A549 (cell line): Measurements from ENCODE around the gene XYLT1. TPM values are rescaled to one million over a fixed set of nuclear protein-coding genes. Genes with fewer than 3 reads are reported as not detected.

Experiments
- ATAC-seq, 2 experiments: fragments of 200-7000 bp in 1 of 2; fragments of >200 bp in 1 of 2; cut with Nextera tagmentation in 1 of 2; cut with Tn5 transposase in 1 of 2; 3 replicates each; pipeline versions ENCODE4 v1.8.0 to v1.9.1; 2018 to 2020; ENCODE audit warnings: mild to moderate bottlenecking in 1 of 2, moderate library complexity in 1 of 2
- CTCF ChIA-PET: fragments of 300-600 bp; sonication (Branson Sonifier 250); formaldehyde crosslinking; extraction: SDS; loops from one replicate; lab custom pipeline; 2021; ENCODE audit warnings: antibody characterized with exemption, inconsistent platforms; lab: Yijun Ruan, JAX
- POLR2A ChIA-PET: fragments of 350-600 bp; formaldehyde crosslinking; extraction: SDS; loops from one replicate; lab custom pipeline; 2021; ENCODE audit warnings: antibody characterized with exemption, inconsistent platforms; lab: Yijun Ruan, JAX
- DNase-seq, 2 experiments: peaks; one replicate each; pipeline versions ENCODE4 v3.0.0 to v3.0.0-alpha.2; 2011 to 2016; ENCODE audit warnings: low read depth in 1 of 2, low spot score in 1 of 2
- FAIRE-seq: peaks from 2 replicates; lab custom pipeline; 2011; peaks lifted over from hg19 to GRCh38; lab: Jason Lieb, UNC
- H3K27ac ChIP-seq, 2 experiments: fragments of >200 bp; sonication (Bioruptor Twin); formaldehyde crosslinking; 3 replicates each; pipeline ENCODE4 v1.5.1; 2016 to 2017
- H3K4me1 ChIP-seq: fragments of >200 bp; sonication (Bioruptor Twin); formaldehyde crosslinking; 3 replicates; pipeline ENCODE4 v1.6.1; 2016
- H3K4me2 ChIP-seq: fragments of >200 bp; sonication (Bioruptor Twin); formaldehyde crosslinking; 3 replicates; pipeline ENCODE4 v1.6.1; 2016
- H3K4me3 ChIP-seq: fragments of >200 bp; sonication (Bioruptor Twin); formaldehyde crosslinking; 3 replicates; pipeline ENCODE4 v1.5.1; 2016
- H3K9me3 ChIP-seq: fragments of >200 bp; sonication (Bioruptor Twin); formaldehyde crosslinking; 3 replicates; pipeline ENCODE4 v1.6.1; 2016
- CBX2 ChIP-seq: fragments of 200-600 bp; sonication (generic); IDR thresholded peaks from 2 replicates; pipeline ENCODE4 v1.6.1; 2016; ENCODE audit warnings: low read depth, mild to moderate bottlenecking, borderline replicate concordance
- CEBPB ChIP-seq, 2 experiments: fragments of >200 bp in 1 of 2; sonication (Bioruptor Twin) in 1 of 2; formaldehyde crosslinking in 1 of 2; IDR thresholded peaks; 2 replicates each; pipeline ENCODE4 v1.6.1; 2012 to 2016
- CHD2 ChIP-seq: fragments of 150-350 bp; IDR thresholded peaks from 2 replicates; pipeline ENCODE4 v1.6.1; 2014; ENCODE audit warnings: low read length; ENCODE audit not compliant: partially characterized antibody
- EHMT2 ChIP-seq: fragments of 200-600 bp; sonication (generic); IDR thresholded peaks from 2 replicates; pipeline ENCODE4 v1.6.1; 2016; ENCODE audit warnings: antibody characterized with exemption, low read depth, mild to moderate bottlenecking, moderate library complexity
- FOSL2 ChIP-seq, 2 experiments: fragments of 450-650 bp in 1 of 2; fragments of >200 bp in 1 of 2; sonication (Bioruptor Twin) in 1 of 2; formaldehyde crosslinking; IDR thresholded peaks; 2 replicates each; pipeline versions ENCODE4 v1.5.0 to v1.6.1; 2016 to 2020; ENCODE audit warnings: mild to moderate bottlenecking in 1 of 2, moderate library complexity in 1 of 2
- GATA3 ChIP-seq: IDR thresholded peaks from 2 replicates; pipeline ENCODE4 v1.6.1; 2012; ENCODE audit warnings: borderline replicate concordance
- HDAC2 ChIP-seq: fragments of 200-600 bp; sonication (generic); IDR thresholded peaks from 2 replicates; pipeline ENCODE4 v1.6.1; 2016
- HEYL ChIP-seq: fragments of 250-450 bp; sonication (Bioruptor Pico); IDR thresholded peaks from 2 replicates; pipeline ENCODE4 v1.8.0; 2021; ENCODE audit warnings: mild to moderate bottlenecking, moderate library complexity
- HOXB13 ChIP-seq: fragments of 250-450 bp; sonication (Bioruptor Pico); IDR thresholded peaks from 2 replicates; pipeline ENCODE4 v1.5.0; 2020; ENCODE audit warnings: low read depth, mild to moderate bottlenecking, moderate library complexity
- JUN ChIP-seq, 2 experiments: fragments of >200 bp; sonication (Bioruptor Twin); formaldehyde crosslinking; IDR thresholded peaks; 2 replicates in 1 of 2; 3 replicates in 1 of 2; pipeline ENCODE4 v1.6.1; 2016 to 2017
- KDM5A ChIP-seq: fragments of 200-600 bp; sonication (generic); IDR thresholded peaks from 2 replicates; pipeline ENCODE4 v1.6.1; 2016; ENCODE audit warnings: antibody characterized with exemption, mild to moderate bottlenecking
- MAFK ChIP-seq: fragments of 450-650 bp; IDR thresholded peaks from 2 replicates; pipeline ENCODE4 v1.6.1; 2014; ENCODE audit not compliant: partially characterized antibody
- MYC ChIP-seq: IDR thresholded peaks from 2 replicates; pipeline ENCODE4 v1.6.1; 2012; ENCODE audit warnings: mild to moderate bottlenecking, inconsistent platforms, low read length, improper control_type of control experiment, borderline replicate concordance
- NPAS2 ChIP-seq: fragments of 250-450 bp; sonication (Bioruptor Pico); IDR thresholded peaks from 2 replicates; pipeline ENCODE4 v1.8.0; 2022; ENCODE audit warnings: mild to moderate bottlenecking, moderate library complexity, borderline replicate concordance
- NR3C1 ChIP-seq: fragments of >200 bp; sonication (Bioruptor Twin); formaldehyde crosslinking; IDR thresholded peaks from 3 replicates; pipeline ENCODE4 v1.6.1; 2017
- RARB ChIP-seq: fragments of 250-450 bp; sonication (Bioruptor Pico); IDR thresholded peaks from 2 replicates; pipeline ENCODE4 v1.8.0; 2021; ENCODE audit warnings: mild to moderate bottlenecking, moderate library complexity
- RCOR1 ChIP-seq: fragments of 150-350 bp; IDR thresholded peaks from 2 replicates; pipeline ENCODE4 v1.6.1; 2014; ENCODE audit warnings: antibody characterized with exemption, low read length, low read depth
- RFX5 ChIP-seq: fragments of 450-650 bp; IDR thresholded peaks from 2 replicates; pipeline ENCODE4 v1.7.1; 2014; ENCODE audit warnings: antibody characterized with exemption, mild to moderate bottlenecking, moderate library complexity
- TFCP2L1 ChIP-seq: fragments of 250-450 bp; sonication (Bioruptor Pico); IDR thresholded peaks from 2 replicates; pipeline ENCODE4 v1.5.0; 2021; ENCODE audit warnings: mild to moderate bottlenecking
- TP53 ChIP-seq: fragments of 250-450 bp; sonication (Bioruptor Pico); IDR thresholded peaks from 2 replicates; pipeline ENCODE4 v1.5.0; 2021; ENCODE audit warnings: mild to moderate bottlenecking, moderate library complexity
- ZC3H11A ChIP-seq: fragments of 450-650 bp; IDR thresholded peaks from 2 replicates; pipeline ENCODE4 v1.6.1; 2014; ENCODE audit warnings: antibody characterized with exemption, mild to moderate bottlenecking
- WGBS: methylation state at CpG from one replicate; pipeline ENCODE4 v1.1.6; 2017; ENCODE audit errors: missing lambda C conversion rate; 5-methylcytosine and 5-hydroxymethylcytosine counted together
- polyA plus RNA-seq, 4 experiments: library from polyadenylated mRNA; depleted of rRNA in 3 of 4; stranded (reverse); fragments of >200 nt; fragmentation: RNase III in 1 of 4; extraction: RNeasy Plus Mini Kit Qiagen cat#74134 plus additional on column Dnase treatment in 1 of 4; gene quantifications; 2 replicates in 3 of 4; 3 replicates in 1 of 4; pipeline ENCODE4 v1.2.3, GENCODE V29; 2011 to 2017
- TF ChIP-seq, protein P1 (sequence below): IDR thresholded peaks from 2 replicates; pipeline ENCODE4 v1.6.1; 2012
- TF ChIP-seq, protein P2 (sequence below): fragments of 450-650 bp; IDR thresholded peaks from 2 replicates; pipeline ENCODE4 v1.6.1; 2014; ENCODE audit warnings: antibody characterized with exemption
- TF ChIP-seq, protein P3 (sequence below): fragments of 250-450 bp; sonication (Bioruptor Pico); IDR thresholded peaks from 2 replicates; pipeline ENCODE4 v1.5.0; 2020; ENCODE audit warnings: low read depth, mild to moderate bottlenecking, moderate library complexity
- TF ChIP-seq, protein P4 (sequence below): fragments of 150-350 bp; IDR thresholded peaks from 2 replicates; pipeline ENCODE4 v1.6.1; 2014; ENCODE audit warnings: low read depth, mild to moderate bottlenecking, low read length
- TF ChIP-seq, protein P5 (sequence below): fragments of >200 bp; sonication (Bioruptor Twin); formaldehyde crosslinking; IDR thresholded peaks from 3 replicates; pipeline ENCODE4 v1.6.1; 2016
- TF ChIP-seq, protein P6 (sequence below): fragments of >200 bp; sonication (Bioruptor Twin); formaldehyde crosslinking; IDR thresholded peaks from 2 replicates; pipeline ENCODE4 v1.6.1; 2016
- TF ChIP-seq, protein P7 (sequence below): fragments of 200-600 bp; sonication (generic); IDR thresholded peaks from 2 replicates; pipeline ENCODE4 v1.6.1; 2016; ENCODE audit warnings: antibody characterized with exemption, mild to moderate bottlenecking, moderate library complexity

The XYLT1 gene
- polyA plus RNA-seq, 2 of the 4 experiments (the other 2 are of a cell fraction), result 0.78 to 0.88 TPM

DNA sequence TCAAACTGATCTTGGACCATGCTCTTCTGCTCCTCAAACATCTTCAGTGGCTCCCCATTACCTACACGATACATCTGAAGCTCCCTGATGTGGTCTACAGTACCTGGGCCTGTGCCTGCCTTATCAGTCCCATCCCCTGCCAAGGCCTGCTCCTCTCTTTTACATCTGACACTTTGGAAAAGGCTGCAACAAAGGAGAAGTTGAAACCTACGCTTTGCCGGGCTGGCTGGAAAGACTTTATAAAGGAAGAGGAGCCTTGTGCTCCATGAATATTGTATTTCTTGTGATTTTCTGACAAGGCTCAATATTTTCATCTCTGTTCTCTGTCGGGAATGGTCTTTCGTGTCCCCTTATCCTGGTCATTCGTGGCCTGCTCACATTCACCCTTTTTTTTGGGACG, 132.5 kb downstream of the XYLT1 start:
- no peak overlapping the region for H3K4me2 ChIP-seq
- H3K9me3 ChIP-seq, result no peaks in the 10 kb centered on the region
- 47% methylated on average over 7 of the region's 7 CpGs for WGBS
- H3K27ac ChIP-seq, result no peak overlapping the region
- TF ChIP-seq NPAS2 (CRISPR knock-in tag) (no peak), RARB (CRISPR knock-in tag) (no peak)
- TF ChIP-seq, all 56 proteins: peak for 0
- ChIA-PET CTCF (no interaction called here), POLR2A (no interaction called here)
- no peaks in the 10 kb centered on the region for H3K4me1 ChIP-seq
- FAIRE-seq (no peak), ATAC-seq (no peak), DNase-seq (no peak)
- no peak overlapping the region for H3K4me3 ChIP-seq

DNA sequence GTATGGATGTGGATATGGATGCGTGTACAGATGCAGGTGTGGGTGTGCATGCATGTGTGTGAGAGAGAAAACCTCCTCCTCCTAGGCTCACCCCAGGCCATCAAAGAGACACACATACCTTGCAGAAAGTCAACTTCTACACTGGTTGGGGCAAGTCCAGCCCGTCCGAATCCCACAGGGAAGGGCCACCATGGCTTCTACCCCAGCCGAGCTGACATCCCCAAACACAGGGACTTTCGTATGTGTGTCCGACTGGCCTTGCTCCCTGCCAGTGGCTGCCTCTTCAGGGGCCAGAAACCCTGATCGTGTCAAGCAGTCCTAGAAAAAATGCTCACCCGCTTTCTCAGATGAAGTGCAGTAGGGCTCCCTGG, 134.2 kb downstream of the XYLT1 start:
- WGBS, result 54% methylated on average over 8 of the region's 8 CpGs

DNA sequence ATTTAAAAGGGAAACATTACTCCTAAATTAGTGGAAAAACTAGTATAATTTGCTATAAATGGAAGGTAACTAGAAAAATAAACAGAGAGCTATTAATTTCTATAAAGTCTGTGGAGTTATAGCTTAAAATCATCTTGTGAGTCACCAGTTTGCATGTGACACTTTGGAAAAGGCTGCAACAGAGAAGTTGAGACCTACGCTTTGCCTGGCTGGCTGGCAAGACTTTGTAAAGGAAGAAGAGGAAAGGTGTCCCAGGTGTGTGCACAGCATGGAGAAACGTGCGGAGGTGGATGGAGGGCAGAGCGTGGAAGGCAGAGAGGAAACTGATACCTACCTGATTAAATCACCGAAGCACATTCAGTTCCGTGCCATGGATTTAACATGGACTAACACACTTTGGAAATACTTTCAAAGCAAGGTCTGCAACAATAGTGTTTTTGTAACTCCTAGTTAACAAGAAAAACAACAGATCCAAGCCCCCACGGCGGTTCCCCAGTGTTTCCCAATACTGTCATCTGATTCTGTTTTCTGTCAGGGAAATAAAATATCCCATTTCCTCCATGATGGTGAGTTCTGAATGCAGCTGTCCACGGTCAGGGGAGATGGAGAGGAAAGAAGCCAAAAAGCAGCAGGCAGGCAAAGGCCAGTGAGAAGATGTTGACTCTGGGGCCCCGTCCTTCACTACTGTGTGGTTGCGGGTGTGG, 134.8 kb downstream of the XYLT1 start:
- Histone ChIP-seq H3K27ac (no peak overlapping the region), H3K9me3 (no peaks in the 10 kb centered on the region), H3K4me3 (no peak overlapping the region), H3K4me1 (no peaks in the 10 kb centered on the region), H3K4me2 (no peak overlapping the region)
- no peak for DNase-seq
- FAIRE-seq, result no peak
- ChIA-PET POLR2A (no interaction called here), CTCF (no interaction called here)
- 51% methylated on average over 11 of the region's 11 CpGs for WGBS
- no peak for ATAC-seq
- TF ChIP-seq, protein P1, sequence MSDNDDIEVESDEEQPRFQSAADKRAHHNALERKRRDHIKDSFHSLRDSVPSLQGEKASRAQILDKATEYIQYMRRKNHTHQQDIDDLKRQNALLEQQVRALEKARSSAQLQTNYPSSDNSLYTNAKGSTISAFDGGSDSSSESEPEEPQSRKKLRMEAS, result no peak
- no peak for TF ChIP-seq HEYL (CRISPR knock-in tag)
- TF ChIP-seq CEBPB (IDR thresholded peaks at IDR 0.05), result no peak
- no peak for TF ChIP-seq HDAC2
- TF ChIP-seq CHD2, result no peak
- no peak for TF ChIP-seq MAFK
- TF ChIP-seq, protein P2, sequence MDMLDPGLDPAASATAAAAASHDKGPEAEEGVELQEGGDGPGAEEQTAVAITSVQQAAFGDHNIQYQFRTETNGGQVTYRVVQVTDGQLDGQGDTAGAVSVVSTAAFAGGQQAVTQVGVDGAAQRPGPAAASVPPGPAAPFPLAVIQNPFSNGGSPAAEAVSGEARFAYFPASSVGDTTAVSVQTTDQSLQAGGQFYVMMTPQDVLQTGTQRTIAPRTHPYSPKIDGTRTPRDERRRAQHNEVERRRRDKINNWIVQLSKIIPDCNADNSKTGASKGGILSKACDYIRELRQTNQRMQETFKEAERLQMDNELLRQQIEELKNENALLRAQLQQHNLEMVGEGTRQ, result no peak
- TF ChIP-seq NR3C1, result no peak
- no peak for TF ChIP-seq JUN (IDR thresholded peaks at IDR 0.05)
- TF ChIP-seq KDM5A, result no peak
- TF ChIP-seq EHMT2, result no peak
- TF ChIP-seq RCOR1, result no peak
- TF ChIP-seq, protein P3, sequence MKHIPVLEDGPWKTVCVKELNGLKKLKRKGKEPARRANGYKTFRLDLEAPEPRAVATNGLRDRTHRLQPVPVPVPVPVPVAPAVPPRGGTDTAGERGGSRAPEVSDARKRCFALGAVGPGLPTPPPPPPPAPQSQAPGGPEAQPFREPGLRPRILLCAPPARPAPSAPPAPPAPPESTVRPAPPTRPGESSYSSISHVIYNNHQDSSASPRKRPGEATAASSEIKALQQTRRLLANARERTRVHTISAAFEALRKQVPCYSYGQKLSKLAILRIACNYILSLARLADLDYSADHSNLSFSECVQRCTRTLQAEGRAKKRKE (CRISPR knock-in tag), result no peak

More for the DNA sequence above, 134.2 kb downstream of the XYLT1 start:
- Histone ChIP-seq H3K4me2 (no peak overlapping the region), H3K27ac (no peak overlapping the region), H3K9me3 (no peaks in the 10 kb centered on the region), H3K4me1 (no peaks in the 10 kb centered on the region), H3K4me3 (no peak overlapping the region)
- no peak for ATAC-seq
- no peak for DNase-seq
- CTCF ChIA-PET, result no interaction called here
- POLR2A ChIA-PET, result no interaction called here
- FAIRE-seq, result no peak
- TF ChIP-seq GATA3, result no peak
- no peak for TF ChIP-seq TP53 (CRISPR knock-in tag)
- TF ChIP-seq KDM5A, result no peak
- no peak for TF ChIP-seq MYC
- TF ChIP-seq FOSL2 (IDR thresholded peaks at IDR 0.05), result no peak
- TF ChIP-seq FOSL2 (CRISPR knock-in tag; IDR thresholded peaks at IDR 0.05), result no peak
- TF ChIP-seq TFCP2L1, result no peak
- TF ChIP-seq, protein P4, sequence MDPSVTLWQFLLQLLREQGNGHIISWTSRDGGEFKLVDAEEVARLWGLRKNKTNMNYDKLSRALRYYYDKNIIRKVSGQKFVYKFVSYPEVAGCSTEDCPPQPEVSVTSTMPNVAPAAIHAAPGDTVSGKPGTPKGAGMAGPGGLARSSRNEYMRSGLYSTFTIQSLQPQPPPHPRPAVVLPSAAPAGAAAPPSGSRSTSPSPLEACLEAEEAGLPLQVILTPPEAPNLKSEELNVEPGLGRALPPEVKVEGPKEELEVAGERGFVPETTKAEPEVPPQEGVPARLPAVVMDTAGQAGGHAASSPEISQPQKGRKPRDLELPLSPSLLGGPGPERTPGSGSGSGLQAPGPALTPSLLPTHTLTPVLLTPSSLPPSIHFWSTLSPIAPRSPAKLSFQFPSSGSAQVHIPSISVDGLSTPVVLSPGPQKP, result no peak
- TF ChIP-seq, protein P5, sequence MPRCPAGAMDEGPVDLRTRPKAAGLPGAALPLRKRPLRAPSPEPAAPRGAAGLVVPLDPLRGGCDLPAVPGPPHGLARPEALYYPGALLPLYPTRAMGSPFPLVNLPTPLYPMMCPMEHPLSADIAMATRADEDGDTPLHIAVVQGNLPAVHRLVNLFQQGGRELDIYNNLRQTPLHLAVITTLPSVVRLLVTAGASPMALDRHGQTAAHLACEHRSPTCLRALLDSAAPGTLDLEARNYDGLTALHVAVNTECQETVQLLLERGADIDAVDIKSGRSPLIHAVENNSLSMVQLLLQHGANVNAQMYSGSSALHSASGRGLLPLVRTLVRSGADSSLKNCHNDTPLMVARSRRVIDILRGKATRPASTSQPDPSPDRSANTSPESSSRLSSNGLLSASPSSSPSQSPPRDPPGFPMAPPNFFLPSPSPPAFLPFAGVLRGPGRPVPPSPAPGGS, result no peak
- TF ChIP-seq, protein P6, sequence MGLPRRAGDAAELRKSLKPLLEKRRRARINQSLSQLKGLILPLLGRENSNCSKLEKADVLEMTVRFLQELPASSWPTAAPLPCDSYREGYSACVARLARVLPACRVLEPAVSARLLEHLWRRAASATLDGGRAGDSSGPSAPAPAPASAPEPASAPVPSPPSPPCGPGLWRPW, result no peak
- TF ChIP-seq, protein P7, sequence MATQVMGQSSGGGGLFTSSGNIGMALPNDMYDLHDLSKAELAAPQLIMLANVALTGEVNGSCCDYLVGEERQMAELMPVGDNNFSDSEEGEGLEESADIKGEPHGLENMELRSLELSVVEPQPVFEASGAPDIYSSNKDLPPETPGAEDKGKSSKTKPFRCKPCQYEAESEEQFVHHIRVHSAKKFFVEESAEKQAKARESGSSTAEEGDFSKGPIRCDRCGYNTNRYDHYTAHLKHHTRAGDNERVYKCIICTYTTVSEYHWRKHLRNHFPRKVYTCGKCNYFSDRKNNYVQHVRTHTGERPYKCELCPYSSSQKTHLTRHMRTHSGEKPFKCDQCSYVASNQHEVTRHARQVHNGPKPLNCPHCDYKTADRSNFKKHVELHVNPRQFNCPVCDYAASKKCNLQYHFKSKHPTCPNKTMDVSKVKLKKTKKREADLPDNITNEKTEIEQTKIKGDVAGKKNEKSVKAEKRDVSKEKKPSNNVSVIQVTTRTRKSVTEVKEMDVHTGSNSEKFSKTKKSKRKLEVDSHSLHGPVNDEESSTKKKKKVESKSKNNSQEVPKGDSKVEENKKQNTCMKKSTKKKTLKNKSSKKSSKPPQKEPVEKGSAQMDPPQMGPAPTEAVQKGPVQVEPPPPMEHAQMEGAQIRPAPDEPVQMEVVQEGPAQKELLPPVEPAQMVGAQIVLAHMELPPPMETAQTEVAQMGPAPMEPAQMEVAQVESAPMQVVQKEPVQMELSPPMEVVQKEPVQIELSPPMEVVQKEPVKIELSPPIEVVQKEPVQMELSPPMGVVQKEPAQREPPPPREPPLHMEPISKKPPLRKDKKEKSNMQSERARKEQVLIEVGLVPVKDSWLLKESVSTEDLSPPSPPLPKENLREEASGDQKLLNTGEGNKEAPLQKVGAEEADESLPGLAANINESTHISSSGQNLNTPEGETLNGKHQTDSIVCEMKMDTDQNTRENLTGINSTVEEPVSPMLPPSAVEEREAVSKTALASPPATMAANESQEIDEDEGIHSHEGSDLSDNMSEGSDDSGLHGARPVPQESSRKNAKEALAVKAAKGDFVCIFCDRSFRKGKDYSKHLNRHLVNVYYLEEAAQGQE, result no peak
- no peak for TF ChIP-seq RFX5
- no peak for TF ChIP-seq HDAC2
- TF ChIP-seq HOXB13, result no peak
- TF ChIP-seq CBX2, result no peak
- no peak for TF ChIP-seq ZC3H11A
